Measurements from ENCODE around the gene SCPEP1.

GRCh38 chr17:57045868-57046704, 68.2 kb downstream of the SCPEP1 start:
- no peak for TF ChIP-seq CTCF (IDR thresholded peaks at IDR 0.05)
- no peak for TF ChIP-seq POLR2A (IDR thresholded peaks at IDR 0.05)
